ENCODE data around the gene TMEM50B.
"Not testable (repeated sequence)": the region's sequence is repeated elsewhere in the genome, so short reads cannot be mapped to it uniquely, and the experiment has no call there.

Gene TMEM50B

GRCh38 chr21:33479679-33480480 is at the start of gene TMEM50B:
Gene TMEM50B, minus strand, starts transcription at chr21:33479974. Its CDS starts 11,089 bp downstream, at chr21:33468885.
- peak; percentile 97 for DNase-seq

- no peak for DNase-seq
Measured at GRCh38 chr21:33522953-33523349, 43.2 kb upstream of the TMEM50B start.

DNA sequence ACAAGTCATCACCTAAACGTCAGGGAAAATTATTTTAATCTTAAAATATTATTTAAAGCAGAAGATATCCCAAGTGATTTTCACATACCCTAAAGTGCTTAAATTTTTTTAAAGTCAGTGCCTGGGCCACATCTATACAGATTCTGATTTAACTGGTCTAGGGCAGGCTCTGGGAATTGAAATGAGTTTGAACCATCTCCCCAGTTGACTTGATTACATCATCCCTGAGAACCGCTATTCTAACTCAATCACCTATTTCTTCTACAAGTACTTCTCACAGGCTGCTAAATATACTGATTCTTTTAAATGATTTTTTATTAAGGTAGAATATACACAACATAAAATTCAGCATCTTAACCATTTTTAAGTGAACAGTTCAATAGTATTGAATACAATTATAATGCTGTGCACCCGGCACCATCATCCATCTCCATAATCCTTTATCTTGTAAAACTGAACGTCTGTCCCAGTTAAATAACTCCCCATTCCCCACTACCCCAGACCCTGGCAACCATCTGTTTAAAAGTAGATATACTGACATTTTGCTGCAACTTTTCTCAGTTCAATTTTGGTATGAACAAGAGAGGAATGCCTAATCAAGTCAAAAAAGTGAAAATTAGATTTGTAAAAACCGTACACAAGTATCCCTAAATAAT is 42.7 kb upstream of the TMEM50B start:
- no peak for DNase-seq

DNA sequence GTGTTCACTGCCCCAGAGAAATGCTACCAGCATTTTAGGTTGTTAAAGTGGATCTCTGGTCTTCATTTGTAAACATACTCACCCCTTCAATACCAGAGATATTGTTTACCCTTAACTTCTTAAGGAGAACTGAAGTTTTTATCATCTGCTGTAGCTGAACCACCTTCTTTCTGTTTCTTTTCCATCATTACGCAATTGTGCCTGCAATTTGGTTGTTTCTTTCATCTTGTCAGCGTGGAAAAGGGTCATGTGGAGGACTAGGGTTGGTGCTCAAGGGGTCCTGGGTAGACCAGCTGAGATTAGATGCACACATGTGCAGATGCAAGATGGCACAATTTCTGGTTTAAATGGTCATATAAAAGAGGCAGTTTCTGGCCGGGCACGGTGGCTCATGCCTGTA is 39.1 kb upstream of the TMEM50B start:
- DNase-seq: no peak

GRCh38 chr21:33514229-33514628 is 34.5 kb upstream of the TMEM50B start:
- DNase-seq: no peak

DNA sequence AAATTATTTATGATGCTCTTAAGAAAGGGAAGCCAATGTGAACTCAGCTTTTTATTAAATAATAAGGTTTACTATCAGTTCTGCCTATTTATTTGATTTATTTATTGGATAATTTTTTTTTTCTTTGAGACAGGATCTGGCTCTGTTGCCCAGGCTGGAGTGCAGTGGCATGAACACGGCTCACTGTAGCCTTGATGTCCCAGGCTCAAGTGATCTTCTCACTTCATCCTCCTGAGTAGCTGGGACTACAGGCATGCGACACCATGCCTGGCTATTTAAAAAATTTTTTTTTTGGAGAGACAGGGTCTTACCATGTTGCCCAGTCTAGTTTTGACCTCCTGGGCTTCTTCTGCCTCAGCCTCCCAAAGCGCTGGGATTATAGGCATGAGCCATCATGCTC is 32.7 kb upstream of the TMEM50B start:
- DNase-seq: no peak

DNA sequence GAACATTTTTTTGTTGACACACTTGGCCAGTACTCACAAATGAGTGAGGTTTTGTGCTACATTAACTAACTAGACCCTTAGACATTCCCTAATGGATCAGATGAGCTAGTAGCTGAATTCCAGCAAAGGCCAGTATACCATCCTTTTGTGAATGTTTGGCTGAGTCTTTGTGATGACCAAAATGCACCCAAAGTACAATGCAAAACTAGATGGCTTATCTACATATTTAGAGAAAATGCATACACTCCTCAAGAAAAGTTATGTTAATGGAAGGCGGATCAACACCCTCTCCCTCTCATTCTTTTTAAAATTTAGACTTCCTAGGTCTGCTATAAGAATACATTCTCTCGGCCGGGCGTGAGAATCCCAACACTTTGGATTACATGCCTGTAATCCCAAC is 31.9 kb upstream of the TMEM50B start:
- no peak for DNase-seq

DNA sequence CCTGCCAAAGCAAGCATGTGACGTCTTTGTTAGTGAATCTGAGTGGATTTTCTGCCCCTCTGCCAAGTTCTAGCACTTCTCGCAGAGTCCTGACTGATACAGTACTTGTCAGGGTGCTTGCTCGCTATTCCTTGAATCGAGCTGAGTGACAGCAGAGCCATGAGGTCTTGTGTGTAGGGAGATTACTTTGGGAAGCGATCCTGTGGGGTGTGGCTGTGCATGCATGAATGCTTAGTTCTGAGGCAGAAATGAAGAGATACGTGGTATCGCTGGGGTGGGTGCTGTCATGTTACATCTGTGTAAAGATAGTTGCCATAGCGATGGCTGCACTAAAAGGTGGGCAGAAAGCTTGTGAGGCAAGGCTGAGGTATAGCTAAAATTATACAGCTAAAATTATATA is 31.1 kb upstream of the TMEM50B start:
- DNase-seq: no peak

- not testable (repeated sequence) for DNase-seq
Measured at GRCh38 chr21:33507003-33507402, 27.2 kb upstream of the TMEM50B start.

GRCh38 chr21:33505833-33506232 is 26.1 kb upstream of the TMEM50B start:
- no peak for DNase-seq

- no peak for DNase-seq
Measured at GRCh38 chr21:33496345-33496744, 16.6 kb upstream of the TMEM50B start.

GRCh38 chr21:33495743-33496142 is 16.0 kb upstream of the TMEM50B start:
- DNase-seq: no peak

DNA sequence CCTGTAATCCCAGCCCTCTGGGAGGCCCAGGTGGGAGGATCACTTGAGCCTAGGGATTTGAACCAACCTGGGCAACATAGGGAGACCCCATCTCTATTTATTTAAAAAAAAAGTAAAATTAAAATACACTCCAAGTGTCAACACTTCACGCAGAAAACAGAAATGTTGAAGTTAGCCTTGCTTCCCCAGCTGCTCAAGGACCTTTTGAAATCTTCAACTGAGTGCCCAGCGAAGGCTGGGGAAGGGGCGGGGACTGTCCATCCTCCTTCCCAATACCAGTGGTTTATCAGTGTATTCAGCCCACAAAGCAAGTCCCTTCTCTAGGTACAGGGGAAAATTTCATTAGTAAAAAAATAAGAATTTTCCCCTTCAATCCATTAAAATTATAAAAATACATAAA is 14.0 kb upstream of the TMEM50B start:
- no peak for DNase-seq

DNA sequence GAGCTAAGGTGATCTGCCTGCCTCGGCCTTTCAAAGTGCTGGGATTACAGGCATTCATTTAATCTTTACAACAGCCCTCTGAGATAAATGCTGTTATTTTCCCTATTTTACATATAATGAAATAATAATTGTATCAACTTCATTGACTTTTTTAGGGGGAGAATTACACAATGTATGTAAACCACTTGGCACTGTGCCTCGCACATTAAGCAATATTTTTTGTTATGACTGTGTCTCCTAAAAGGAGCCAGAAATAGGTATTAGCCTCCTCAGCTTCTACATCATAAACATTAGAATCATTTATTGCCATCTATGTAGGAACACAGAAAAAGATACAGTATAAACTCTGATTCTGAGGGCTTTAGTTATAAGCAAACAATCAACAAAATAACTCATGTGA is 12.8 kb upstream of the TMEM50B start:
- DNase-seq: no peak

DNA sequence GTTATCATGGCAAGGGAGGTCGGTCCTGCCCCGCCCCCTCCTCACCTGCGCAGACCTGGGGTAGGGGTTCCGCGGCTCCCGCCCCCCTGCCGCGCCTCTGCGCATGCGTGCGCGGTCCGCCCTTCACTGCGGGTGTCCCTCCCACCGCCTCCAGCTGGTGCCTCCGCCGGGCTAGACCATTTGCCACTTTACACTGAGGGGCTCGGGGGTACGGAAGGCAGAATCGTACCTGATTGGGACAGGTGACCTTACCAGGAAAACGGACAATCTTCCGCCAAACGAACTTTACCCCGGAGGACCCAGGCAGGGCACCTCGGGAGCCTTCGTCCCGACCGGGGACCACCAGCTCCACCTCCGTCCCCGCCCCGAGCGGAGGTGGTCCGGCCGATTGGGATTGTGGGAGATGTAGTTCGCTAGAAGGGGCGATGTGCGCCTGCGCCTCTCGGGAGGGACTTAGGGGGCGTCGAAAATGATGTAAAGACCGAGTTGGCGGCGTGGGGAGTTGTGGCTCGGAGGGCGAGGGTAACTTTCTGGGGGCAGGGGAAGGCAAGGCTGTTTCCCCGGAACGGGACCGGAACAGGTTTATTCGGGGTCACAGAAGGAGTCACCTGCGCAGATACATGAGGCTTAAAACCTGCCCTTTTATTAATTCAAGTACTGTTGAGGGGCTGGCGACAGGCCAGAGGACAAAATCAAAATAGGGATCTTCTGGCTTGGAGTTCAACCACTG is 11.8 kb upstream of the TMEM50B start, which contains the start of gene DNAJC28:
DNAJC28 (minus strand) TSS at position 344 of the 730 bp plus-strand sequence. CDS start 2,323 bp downstream, outside the sequence.
- peak; percentile 92 for DNase-seq

GRCh38 chr21:33490991-33491372 is 11.2 kb upstream of the TMEM50B start:
- DNase-seq: peak; percentile 43

GRCh38 chr21:33488936-33489335 is 9.2 kb upstream of the TMEM50B start:
- DNase-seq: no peak

DNA sequence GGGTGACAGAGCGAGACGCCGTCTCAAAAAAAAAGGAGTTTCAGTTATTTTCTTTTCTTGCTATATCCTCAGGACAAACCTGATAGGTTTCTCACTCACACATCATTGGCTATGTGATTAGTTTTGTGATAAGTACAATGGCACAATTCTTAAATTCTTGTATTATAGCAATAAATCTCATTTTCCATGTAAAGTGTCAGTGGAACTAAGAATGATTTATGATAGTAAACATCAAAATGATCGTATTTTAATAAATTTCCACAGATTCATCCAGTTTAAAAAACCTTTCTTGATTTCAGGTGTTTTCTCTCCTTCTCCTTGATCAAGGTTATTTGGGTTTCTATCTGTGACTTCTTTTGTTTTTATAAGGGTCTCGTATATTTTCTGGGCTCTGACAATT is 8.2 kb upstream of the TMEM50B start:
- DNase-seq: no peak

- DNase-seq: peak; percentile 18
Measured at GRCh38 chr21:33481314-33481943, 1.7 kb upstream of the TMEM50B start.

DNA sequence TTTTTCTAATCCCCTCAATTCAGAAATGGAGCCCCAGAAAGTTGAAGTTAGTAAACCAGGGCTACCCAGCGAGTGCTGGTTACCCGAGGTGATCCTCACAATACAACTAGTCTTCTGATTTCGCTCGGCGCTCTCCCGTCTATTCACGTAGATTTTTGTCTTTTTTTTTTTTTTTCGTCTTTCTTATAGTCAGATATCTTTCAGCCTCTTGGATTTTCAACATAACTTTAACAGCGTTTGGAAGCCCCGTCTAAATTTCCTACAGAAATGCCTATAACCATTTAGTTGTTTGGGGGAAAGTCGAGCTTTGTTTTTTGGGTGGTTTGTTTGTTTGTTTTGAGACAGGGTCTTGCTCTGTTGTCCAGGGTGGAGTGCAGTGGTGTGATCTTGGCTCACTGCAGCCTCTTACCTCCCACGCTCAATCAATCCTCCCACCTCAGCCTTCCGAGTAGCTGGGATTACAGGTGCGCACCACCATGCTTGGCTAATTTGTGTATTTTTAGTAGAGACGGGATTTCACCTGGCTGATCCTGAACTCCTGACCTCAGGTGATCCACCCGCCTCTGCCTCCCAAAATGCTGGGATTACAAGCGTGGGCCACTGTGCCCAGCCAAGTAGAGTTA is 818 bp upstream of the TMEM50B start:
- DNase-seq: peak; percentile 20

DNA sequence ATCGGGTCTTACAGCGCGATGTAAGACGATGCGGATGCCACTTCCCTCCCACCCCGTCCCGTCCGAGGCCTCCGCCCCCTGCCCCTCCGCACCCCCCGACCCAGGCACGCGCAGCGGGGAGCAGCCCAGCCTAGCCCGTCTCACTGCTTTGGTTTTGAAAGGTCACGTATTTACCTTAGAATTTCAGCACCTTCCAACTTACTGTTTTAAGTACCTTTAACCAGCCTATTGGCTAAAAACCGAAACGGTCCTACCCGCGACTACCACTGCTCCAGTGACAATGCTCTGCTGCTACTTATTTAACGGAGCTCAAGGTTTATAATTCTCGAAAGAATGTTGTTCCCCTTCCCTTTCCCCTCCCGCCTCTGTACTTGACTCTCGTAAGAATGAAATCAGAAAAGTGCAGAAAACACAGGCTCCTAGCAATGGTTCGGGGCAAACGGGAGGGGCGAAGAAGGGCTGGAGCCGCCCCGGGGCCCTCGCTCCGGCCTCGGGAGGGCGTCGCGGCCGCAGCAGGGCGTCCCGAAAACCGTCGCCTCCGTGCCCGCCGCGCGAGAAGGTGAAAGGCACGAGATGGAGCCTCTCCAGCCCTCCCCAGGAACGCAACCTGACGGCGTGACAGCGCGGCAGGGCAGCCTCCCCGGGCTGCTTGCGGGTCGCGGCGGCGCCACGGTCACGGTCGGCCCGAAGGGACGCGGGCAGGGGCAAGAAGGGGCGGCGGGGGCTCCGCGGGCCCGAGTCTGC is 667 bp downstream of the TMEM50B start:
- DNase-seq: peak; percentile 69

DNA sequence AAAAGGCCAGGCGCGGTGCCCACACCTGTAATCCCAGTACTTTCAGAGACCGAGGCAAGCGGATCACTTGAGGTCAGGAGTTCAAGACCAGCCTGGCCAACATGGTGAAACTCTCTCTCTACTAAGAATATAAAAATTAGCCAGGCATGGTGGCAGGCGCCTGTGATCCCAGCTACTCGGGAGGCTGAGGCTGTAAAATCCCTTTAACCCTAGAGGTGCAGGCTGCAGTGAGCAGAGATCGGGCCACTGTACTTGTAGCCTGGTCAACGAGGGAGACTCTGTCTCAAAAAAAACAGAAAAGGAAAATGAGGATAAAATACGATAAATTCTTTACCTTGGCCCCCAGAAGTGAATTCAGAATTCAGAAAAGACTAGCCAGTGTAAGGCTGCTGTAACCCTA is 1.6 kb downstream of the TMEM50B start:
- no peak for DNase-seq
